Measurements from ENCODE around the gene TEK. TPM values are rescaled to one million over a fixed set of nuclear protein-coding genes. Genes with fewer than 3 reads are reported as not detected.

TEK gene
- total and polyA plus RNA-seq, 2 experiments from 2014 or later = 1.9 to 9.4 TPM

DNA sequence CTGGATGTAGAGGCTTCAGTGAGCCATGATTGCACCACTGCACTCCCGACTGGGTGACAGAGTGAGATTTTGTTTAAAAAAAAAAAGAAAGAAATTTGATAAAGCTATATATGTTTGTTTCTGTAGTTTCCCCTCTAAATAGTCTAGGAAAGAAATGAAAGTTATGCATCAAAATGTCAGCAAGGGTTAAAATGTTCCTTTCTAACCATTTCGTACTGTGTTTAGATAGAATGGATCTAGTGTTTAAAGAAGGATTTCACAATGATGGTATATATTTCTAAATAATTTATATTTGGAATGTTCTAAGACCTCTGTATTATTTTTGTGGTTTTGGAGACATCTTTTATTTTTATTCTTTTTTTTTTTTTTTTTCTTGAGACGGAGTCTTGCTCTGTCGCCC lies 22.7 kb downstream of the TEK start:
- Histone ChIP-seq H3K27me3 (ENCODE audit: insufficient read depth) (no peaks in the 10 kb centered on the region), H3K36me3 (ENCODE audit: insufficient read depth) (no peaks in the 10 kb centered on the region), H4K20me1 (replicated peaks; ENCODE audit: insufficient read depth) (no peaks in the 10 kb centered on the region), H3K27ac (ENCODE audit: low read depth) (no peak overlapping the region), H3K4me3 (no peak overlapping the region), H3K79me2 (replicated peaks; ENCODE audit: insufficient read depth) (no peaks in the 10 kb centered on the region), H3F3A (replicated peaks; ENCODE audit: low read depth) (no peaks in the 10 kb centered on the region), H3K4me1 (ENCODE audit: insufficient read depth) (no peaks in the 10 kb centered on the region), H2AFZ (no peak overlapping the region), H3K4me2 (no peak overlapping the region), H3K9me2 (ENCODE audit: insufficient read depth) (no peaks in the 10 kb centered on the region)
- Mint-ChIP-seq H3K4me3 (no peak overlapping the region), H3K4me1 (peaks cover 5% of the 10 kb centered on the region; the same call in 2 of the 3 replicates), H3K27me3 (ENCODE audit: insufficient read depth, low read depth, poor library complexity) (no peaks in the 10 kb centered on the region), H3K36me3 (ENCODE audit: low read depth) (no peaks in the 10 kb centered on the region), H3K9me3 (no peaks in the 10 kb centered on the region), H3K27ac (no peak overlapping the region)
- no peak for ATAC-seq
- no peak for DNase-seq (ENCODE audit: low spot score)
- TF ChIP-seq, protein P1, sequence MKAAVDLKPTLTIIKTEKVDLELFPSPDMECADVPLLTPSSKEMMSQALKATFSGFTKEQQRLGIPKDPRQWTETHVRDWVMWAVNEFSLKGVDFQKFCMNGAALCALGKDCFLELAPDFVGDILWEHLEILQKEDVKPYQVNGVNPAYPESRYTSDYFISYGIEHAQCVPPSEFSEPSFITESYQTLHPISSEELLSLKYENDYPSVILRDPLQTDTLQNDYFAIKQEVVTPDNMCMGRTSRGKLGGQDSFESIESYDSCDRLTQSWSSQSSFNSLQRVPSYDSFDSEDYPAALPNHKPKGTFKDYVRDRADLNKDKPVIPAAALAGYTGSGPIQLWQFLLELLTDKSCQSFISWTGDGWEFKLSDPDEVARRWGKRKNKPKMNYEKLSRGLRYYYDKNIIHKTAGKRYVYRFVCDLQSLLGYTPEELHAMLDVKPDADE (IDR thresholded peaks at IDR 0.05) = no peak
- TF ChIP-seq STAT1 (IDR thresholded peaks at IDR 0.05; ENCODE audit: unreplicated experiment) (no peak), NANOG (IDR thresholded peaks at IDR 0.05; ENCODE audit: borderline replicate concordance) (no peak), ZNF114 (CRISPR knock-in tag; IDR thresholded peaks at IDR 0.05) (no peak), CTCF (conservative IDR thresholded peaks at IDR 0.05; ENCODE audit: low read depth in 2 of 2) (no peak), EZH2 (IDR thresholded peaks at IDR 0.05; ENCODE audit: low read depth, unreplicated experiment) (no peak), ZNF331 (CRISPR knock-in tag; IDR thresholded peaks at IDR 0.05; ENCODE audit: low read depth) (no peak), POLR2AphosphoS5 (IDR thresholded peaks at IDR 0.05; ENCODE audit: low read depth) (no peak), CREB1 (CRISPR knock-in tag; IDR thresholded peaks at IDR 0.05; ENCODE audit: low read depth) (no peak), ZNF462 (CRISPR knock-in tag; IDR thresholded peaks at IDR 0.05) (no peak)
- TF ChIP-seq, protein P2, sequence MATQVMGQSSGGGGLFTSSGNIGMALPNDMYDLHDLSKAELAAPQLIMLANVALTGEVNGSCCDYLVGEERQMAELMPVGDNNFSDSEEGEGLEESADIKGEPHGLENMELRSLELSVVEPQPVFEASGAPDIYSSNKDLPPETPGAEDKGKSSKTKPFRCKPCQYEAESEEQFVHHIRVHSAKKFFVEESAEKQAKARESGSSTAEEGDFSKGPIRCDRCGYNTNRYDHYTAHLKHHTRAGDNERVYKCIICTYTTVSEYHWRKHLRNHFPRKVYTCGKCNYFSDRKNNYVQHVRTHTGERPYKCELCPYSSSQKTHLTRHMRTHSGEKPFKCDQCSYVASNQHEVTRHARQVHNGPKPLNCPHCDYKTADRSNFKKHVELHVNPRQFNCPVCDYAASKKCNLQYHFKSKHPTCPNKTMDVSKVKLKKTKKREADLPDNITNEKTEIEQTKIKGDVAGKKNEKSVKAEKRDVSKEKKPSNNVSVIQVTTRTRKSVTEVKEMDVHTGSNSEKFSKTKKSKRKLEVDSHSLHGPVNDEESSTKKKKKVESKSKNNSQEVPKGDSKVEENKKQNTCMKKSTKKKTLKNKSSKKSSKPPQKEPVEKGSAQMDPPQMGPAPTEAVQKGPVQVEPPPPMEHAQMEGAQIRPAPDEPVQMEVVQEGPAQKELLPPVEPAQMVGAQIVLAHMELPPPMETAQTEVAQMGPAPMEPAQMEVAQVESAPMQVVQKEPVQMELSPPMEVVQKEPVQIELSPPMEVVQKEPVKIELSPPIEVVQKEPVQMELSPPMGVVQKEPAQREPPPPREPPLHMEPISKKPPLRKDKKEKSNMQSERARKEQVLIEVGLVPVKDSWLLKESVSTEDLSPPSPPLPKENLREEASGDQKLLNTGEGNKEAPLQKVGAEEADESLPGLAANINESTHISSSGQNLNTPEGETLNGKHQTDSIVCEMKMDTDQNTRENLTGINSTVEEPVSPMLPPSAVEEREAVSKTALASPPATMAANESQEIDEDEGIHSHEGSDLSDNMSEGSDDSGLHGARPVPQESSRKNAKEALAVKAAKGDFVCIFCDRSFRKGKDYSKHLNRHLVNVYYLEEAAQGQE (IDR thresholded peaks at IDR 0.05; ENCODE audit: unreplicated experiment) = no peak

Measured in GM23338 (cell line).